Transverse colon (tissue), 4 donors: ENCODE results near the gene SDHB.

ENCODE experiments used
- EP300 ChIP-seq: sonication (generic); formaldehyde crosslinking; IDR thresholded peaks from one replicate; pipeline ENCODE4 v1.6.1; 2017; ENCODE audit warnings: antibody characterized with exemption, low read depth
- POLR2A ChIP-seq: fragments of 450-650 bp; IDR thresholded peaks from one replicate; pipeline ENCODE4 v1.6.1; 2016; ENCODE audit warnings: antibody characterized with exemption, mild to moderate bottlenecking, moderate library complexity
- POLR2AphosphoS5 ChIP-seq, 3 donors: sonication (generic); formaldehyde crosslinking; IDR thresholded peaks; one replicate each; pipeline ENCODE4 v1.6.1; 2016; ENCODE audit warnings: antibody characterized with exemption in 3 of 3
- TF ChIP-seq, protein P1 (sequence below), 5 experiments: fragments of 200-600 bp in 3 of 5; fragments of 450-650 bp in 2 of 5; sonication (generic) in 3 of 5; IDR thresholded peaks; 1 replicate in 2 of 5; 2 replicates in 3 of 5; pipeline ENCODE4 v1.5.1; 2016 to 2017; ENCODE audit warnings: antibody characterized with exemption in 5 of 5, inconsistent platforms in 3 of 5, mild to moderate bottlenecking in 2 of 5, moderate library complexity in 1 of 5

DNA sequence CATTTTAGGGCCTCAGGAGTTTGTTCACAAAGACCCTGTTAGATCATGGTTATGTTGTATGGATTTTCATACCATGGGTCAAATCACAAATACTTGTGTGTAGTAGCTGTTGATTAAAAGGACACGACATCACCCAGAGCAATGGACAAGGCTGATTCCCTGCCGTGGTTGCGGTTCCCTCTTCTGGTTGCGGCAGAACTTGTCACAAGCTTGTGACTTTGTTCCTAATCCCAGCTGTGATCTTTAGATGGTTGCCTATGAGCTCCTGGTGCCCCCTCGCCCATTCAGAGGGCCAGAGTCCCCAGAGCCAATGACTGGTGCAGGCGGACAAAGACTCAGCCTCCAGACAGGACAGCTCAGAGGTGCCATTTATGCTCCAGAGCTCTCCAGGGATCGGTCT lies 11.8 kb upstream of the SDHB start:
- TF ChIP-seq, protein P1, sequence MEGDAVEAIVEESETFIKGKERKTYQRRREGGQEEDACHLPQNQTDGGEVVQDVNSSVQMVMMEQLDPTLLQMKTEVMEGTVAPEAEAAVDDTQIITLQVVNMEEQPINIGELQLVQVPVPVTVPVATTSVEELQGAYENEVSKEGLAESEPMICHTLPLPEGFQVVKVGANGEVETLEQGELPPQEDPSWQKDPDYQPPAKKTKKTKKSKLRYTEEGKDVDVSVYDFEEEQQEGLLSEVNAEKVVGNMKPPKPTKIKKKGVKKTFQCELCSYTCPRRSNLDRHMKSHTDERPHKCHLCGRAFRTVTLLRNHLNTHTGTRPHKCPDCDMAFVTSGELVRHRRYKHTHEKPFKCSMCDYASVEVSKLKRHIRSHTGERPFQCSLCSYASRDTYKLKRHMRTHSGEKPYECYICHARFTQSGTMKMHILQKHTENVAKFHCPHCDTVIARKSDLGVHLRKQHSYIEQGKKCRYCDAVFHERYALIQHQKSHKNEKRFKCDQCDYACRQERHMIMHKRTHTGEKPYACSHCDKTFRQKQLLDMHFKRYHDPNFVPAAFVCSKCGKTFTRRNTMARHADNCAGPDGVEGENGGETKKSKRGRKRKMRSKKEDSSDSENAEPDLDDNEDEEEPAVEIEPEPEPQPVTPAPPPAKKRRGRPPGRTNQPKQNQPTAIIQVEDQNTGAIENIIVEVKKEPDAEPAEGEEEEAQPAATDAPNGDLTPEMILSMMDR (IDR thresholded peaks at IDR 0.05), result no peak
- TF ChIP-seq POLR2A (no peak), POLR2AphosphoS5 (IDR thresholded peaks at IDR 0.05) (no peak), EP300 (no peak)
